Right lobe of liver (tissue), 6 donors: ENCODE results near the gene OPALIN. TPM values are rescaled to one million over a fixed set of nuclear protein-coding genes. Genes with fewer than 3 reads are reported as not detected.

Experiments used
- ATAC-seq, 4 donors: fragments of 200-7000 bp; cut with Tn5 transposase; one replicate each; pipeline ENCODE4 v1.9.1; 2020; ENCODE audit warnings: mild to moderate bottlenecking in 4 of 4, moderate library complexity in 4 of 4
- DNase-seq, 3 donors: peaks; one replicate each; pipeline ENCODE4 v3.0.0-alpha.2; 2020
- H3K27ac ChIP-seq, 3 donors: fragments of 200-600 bp; one replicate each; pipeline ENCODE4 v1.8.0; 2022
- H3K27me3 ChIP-seq, 2 donors: fragments of 200-600 bp; one replicate each; pipeline ENCODE4 v1.8.0; 2022
- H3K36me3 ChIP-seq, 4 donors: fragments of 200-600 bp; sonication (generic) in 1 of 4; one replicate each; pipeline versions ENCODE4 v1.5.1 to v1.8.0; 2017 to 2022; ENCODE audit warnings: control low read depth in 1 of 4
- H3K4me1 ChIP-seq, 4 donors: fragments of 200-600 bp; sonication (generic) in 1 of 4; one replicate each; pipeline versions ENCODE4 v1.5.1 to v1.8.0; 2017 to 2022; ENCODE audit warnings: control low read depth in 1 of 4
- H3K4me3 ChIP-seq, 3 donors: fragments of 200-600 bp; one replicate each; pipeline ENCODE4 v1.8.0; 2022
- H3K9me3 ChIP-seq, 4 donors: fragments of 200-600 bp; sonication (generic) in 1 of 4; one replicate each; pipeline versions ENCODE4 v1.5.1 to v1.8.0; 2017 to 2022; ENCODE audit warnings: control low read depth in 1 of 4
- POLR2A ChIP-seq: fragments of 450-650 bp; IDR thresholded peaks from one replicate; pipeline ENCODE4 v1.6.1; 2017; ENCODE audit warnings: antibody characterized with exemption, mild to moderate bottlenecking
- WGBS: methylation state at CpG from one replicate; pipeline ENCODE4 v1.1.6; 2018; ENCODE audit warnings: low coverage, low lambda C conversion rate; ENCODE audit not compliant: insufficient coverage; ENCODE audit errors: missing lambda C conversion rate; 5-methylcytosine and 5-hydroxymethylcytosine counted together
- intact Hi-C, 2 donors: fragments of 100-400 bp; cut with DNase I; formaldehyde crosslinking; loops; one replicate each; pipeline versions ENCODE4 v1.11.2 to v1.14.1; 2022
- total RNA-seq, 6 experiments: library from RNA; depleted of rRNA in 2 of 6; stranded (reverse); fragments of >200 nt in 2 of 6; fragmentation: NEBNext Ultra II Directional in 3 of 6; extraction: Animal tissue kit (Norgen Biotek cat#: 25700) in 3 of 6; gene quantifications; one replicate each; pipeline versions ENCODE4 v1.1.0 to v1.2.4, GENCODE V29; 2016 to 2023
- TF ChIP-seq, protein P1 (sequence below), 4 donors: fragments of 200-600 bp in 3 of 4; fragments of 450-650 bp in 1 of 4; IDR thresholded peaks; one replicate each; pipeline versions ENCODE4 v1.5.1 to v1.8.0; 2016 to 2022; ENCODE audit warnings: antibody characterized with exemption in 4 of 4, mild to moderate bottlenecking in 2 of 4
- donor health status: DM: no; HTN: yes; CAD: no.
- donor health status: DM: no; HTN: no; CAD: no.
- donor health status: DM: no; HTN: no; CAD: no.
- donor health status: DM: no; HTN: yes; CAD: no.
- donor health status: DM: no; HTN: yes; CAD: no.

Gene OPALIN
- total RNA-seq, 6 experiments from 2014 or later = not detected

DNA sequence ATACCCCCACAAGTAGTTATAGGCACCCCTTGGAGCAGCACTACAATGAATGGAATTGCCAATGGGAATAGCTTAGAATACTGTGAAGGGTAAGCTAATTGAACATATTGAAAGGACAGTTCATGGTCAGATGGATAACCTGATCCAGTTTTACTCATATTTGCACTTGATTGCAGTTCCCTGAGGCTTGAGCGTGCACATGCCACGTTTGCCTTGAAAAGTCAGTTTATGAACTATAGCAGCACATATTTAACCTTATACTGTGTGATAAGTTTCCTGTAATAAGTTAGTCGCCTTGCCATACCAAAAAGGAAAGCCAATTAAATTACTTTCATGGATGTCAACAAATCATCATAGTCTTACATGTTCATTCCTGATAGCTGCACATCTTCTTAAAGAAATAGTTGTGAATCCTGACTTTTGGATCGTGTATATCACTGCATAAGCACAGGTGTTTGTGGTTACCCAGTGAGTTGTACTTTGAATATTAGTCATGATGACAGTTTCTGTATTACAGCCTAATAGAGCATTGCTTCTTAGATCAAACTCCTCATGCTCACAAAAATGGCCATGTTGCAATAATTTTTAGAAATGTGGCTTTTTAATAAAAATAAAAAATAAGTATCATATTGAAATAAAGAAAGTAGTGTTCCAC, 33.0 kb downstream of the OPALIN start:
- no peak for DNase-seq
- Histone ChIP-seq H3K36me3 (no peaks in the 10 kb centered on the region), H3K9me3 (no peaks in the 10 kb centered on the region), H3K27me3 (no peaks in the 10 kb centered on the region), H3K4me3 (no peak overlapping the region), H3K27ac (no peak overlapping the region), H3K4me1 (no peaks in the 10 kb centered on the region)
- TF ChIP-seq POLR2A = no peak
- TF ChIP-seq, protein P1, sequence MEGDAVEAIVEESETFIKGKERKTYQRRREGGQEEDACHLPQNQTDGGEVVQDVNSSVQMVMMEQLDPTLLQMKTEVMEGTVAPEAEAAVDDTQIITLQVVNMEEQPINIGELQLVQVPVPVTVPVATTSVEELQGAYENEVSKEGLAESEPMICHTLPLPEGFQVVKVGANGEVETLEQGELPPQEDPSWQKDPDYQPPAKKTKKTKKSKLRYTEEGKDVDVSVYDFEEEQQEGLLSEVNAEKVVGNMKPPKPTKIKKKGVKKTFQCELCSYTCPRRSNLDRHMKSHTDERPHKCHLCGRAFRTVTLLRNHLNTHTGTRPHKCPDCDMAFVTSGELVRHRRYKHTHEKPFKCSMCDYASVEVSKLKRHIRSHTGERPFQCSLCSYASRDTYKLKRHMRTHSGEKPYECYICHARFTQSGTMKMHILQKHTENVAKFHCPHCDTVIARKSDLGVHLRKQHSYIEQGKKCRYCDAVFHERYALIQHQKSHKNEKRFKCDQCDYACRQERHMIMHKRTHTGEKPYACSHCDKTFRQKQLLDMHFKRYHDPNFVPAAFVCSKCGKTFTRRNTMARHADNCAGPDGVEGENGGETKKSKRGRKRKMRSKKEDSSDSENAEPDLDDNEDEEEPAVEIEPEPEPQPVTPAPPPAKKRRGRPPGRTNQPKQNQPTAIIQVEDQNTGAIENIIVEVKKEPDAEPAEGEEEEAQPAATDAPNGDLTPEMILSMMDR (IDR thresholded peaks at IDR 0.05) = no peak
- WGBS = 54% methylated on average over 4 of the region's 4 CpGs
- ATAC-seq = no peak
- intact Hi-C loops = no loop called here

- H3K27ac ChIP-seq = no peak overlapping the region
- no peaks in the 10 kb centered on the region for H3K36me3 ChIP-seq
- WGBS = 80% methylated on average over 1 of the region's 2 CpGs
- intact Hi-C loops = no loop called here
- TF ChIP-seq POLR2A = no peak
- TF ChIP-seq, protein P1 (IDR thresholded peaks at IDR 0.05) = no peak
- DNase-seq (no peak), ATAC-seq (peak in 3 of 4 donors; percentile 21 to 53 (median 49))
- no peaks in the 10 kb centered on the region for H3K27me3 ChIP-seq
- no peak overlapping the region for H3K4me3 ChIP-seq
- H3K4me1 ChIP-seq = no peaks in the 10 kb centered on the region
- no peaks in the 10 kb centered on the region for H3K9me3 ChIP-seq
These were observed 34.4 kb downstream of the OPALIN start for GRCh38 chr10:96324447-96324846.

- H3K27ac ChIP-seq = no peak overlapping the region
- TF ChIP-seq, protein P1 (IDR thresholded peaks at IDR 0.05) = no peak
- DNase-seq = no peak
- no peaks in the 10 kb centered on the region for H3K9me3 ChIP-seq
- no peaks in the 10 kb centered on the region for H3K27me3 ChIP-seq
- no peaks in the 10 kb centered on the region for H3K36me3 ChIP-seq
- 60% methylated on average over 1 of the region's 1 CpG for WGBS
- ATAC-seq = no peak
- intact Hi-C loops = no loop called here
- no peaks in the 10 kb centered on the region for H3K4me1 ChIP-seq
- H3K4me3 ChIP-seq = no peak overlapping the region
These were observed 36.5 kb downstream of the OPALIN start for GRCh38 chr10:96322275-96322674.

- TF ChIP-seq, protein P1 (IDR thresholded peaks at IDR 0.05) = no peak
- TF ChIP-seq POLR2A = no peak
- WGBS = 37% methylated on average over 4 of the region's 5 CpGs
- Histone ChIP-seq H3K27me3 (no peaks in the 10 kb centered on the region), H3K4me1 (no peaks in the 10 kb centered on the region), H3K9me3 (no peaks in the 10 kb centered on the region), H3K27ac (no peak overlapping the region), H3K4me3 (no peak overlapping the region), H3K36me3 (no peaks in the 10 kb centered on the region)
- DNase-seq = no peak
- ATAC-seq = no peak
- intact Hi-C loops = no loop called here
These were observed 37.0 kb downstream of the OPALIN start for GRCh38 chr10:96321822-96322221.
